Effector memory CD4-positive, alpha-beta T cell (primary cell): ENCODE data around the gene LILRB4.
"Not testable (repeated sequence)": the region's sequence is repeated elsewhere in the genome, so short reads cannot be mapped to it uniquely, and the experiment has no call there.

Experiments used
- DNase-seq, 3 donors: peaks; one replicate each; pipeline ENCODE4 v3.0.0-alpha.2; 2020
- H3K27ac ChIP-seq: 2 replicates; pipeline ENCODE4 v1.7.0; 2013; ENCODE audit warnings: mild to moderate bottlenecking, low read length, moderate library complexity; ENCODE audit not compliant: insufficient read depth, poor library complexity, severe bottlenecking
- H3K27me3 ChIP-seq: replicated peaks from 2 replicates; pipeline ENCODE4 v1.7.0; 2013; ENCODE audit warnings: mild to moderate bottlenecking, low read length; ENCODE audit not compliant: insufficient read depth, control insufficient read depth, poor library complexity, severe bottlenecking
- H3K36me3 ChIP-seq: 2 replicates; pipeline ENCODE4 v1.7.0; 2013; ENCODE audit warnings: mild to moderate bottlenecking, low read length, moderate library complexity; ENCODE audit not compliant: control insufficient read depth, insufficient read depth
- H3K4me1 ChIP-seq: 2 replicates; pipeline ENCODE4 v1.7.0; 2013; ENCODE audit warnings: low read length, mild to moderate bottlenecking; ENCODE audit not compliant: control insufficient read depth, insufficient read depth, poor library complexity, severe bottlenecking
- H3K4me3 ChIP-seq: 2 replicates; pipeline ENCODE4 v1.7.0; 2013; ENCODE audit warnings: low read length, low read depth, mild to moderate bottlenecking; ENCODE audit not compliant: insufficient read depth, poor library complexity, severe bottlenecking
- H3K9me3 ChIP-seq: 2 replicates; pipeline ENCODE4 v1.7.0; 2013; ENCODE audit warnings: mild to moderate bottlenecking, low read length, moderate library complexity; ENCODE audit not compliant: control insufficient read depth

The LILRB4 gene

DNA sequence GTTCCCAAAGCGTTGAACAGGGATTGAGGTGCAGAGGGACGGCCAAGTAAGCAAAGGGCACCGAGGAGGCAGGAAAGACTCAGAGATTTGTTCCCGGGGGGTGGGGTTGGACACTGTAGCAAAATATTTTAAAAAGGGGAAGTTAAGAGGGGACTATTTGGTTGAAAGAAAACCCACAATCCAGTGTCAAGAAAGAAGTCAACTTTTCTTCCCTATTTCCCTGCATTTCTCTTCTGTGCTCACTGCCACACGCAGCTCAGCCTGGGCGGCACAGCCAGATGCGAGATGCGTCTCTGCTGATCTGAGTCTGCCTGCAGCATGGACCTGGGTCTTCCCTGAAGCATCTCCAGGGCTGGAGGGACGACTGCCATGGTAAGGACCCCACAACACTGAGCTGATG is 32.5 kb upstream of the LILRB4 start, which contains the start of gene LILRB1:
Gene LILRB1 (plus strand): TSS at position 223 of the 400 bp plus-strand sequence. CDS start 590 bp downstream, outside the sequence.
- H3K4me3 ChIP-seq, H3K27ac ChIP-seq, DNase-seq, H3K36me3 ChIP-seq, H3K9me3 ChIP-seq, H3K27me3 ChIP-seq, H3K4me1 ChIP-seq: not testable (repeated sequence)

DNA sequence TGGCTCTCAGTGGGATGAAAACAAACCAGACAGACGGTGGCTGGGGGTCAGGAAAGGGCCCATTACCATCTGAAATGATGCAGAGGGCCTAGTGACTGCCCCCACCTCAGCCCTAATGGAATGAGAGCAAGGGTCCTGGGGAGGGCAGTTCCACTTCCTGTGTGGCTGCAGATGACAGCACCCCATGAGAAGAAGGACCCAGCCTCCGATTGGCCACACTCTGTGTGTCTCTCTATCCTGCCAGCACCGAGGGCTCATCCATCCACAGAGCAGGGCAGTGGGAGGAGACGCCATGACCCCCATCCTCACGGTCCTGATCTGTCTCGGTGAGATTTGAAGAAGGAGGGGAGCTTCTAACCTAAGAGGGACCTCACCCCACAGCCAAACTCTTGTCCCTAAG is 32.0 kb upstream of the LILRB4 start:
- no peaks in the 10 kb centered on the region for H3K27me3 ChIP-seq
- no peak overlapping the region for H3K4me3 ChIP-seq
- DNase-seq = no peak
- H3K27ac ChIP-seq = no peak overlapping the region
- H3K36me3 ChIP-seq = no peaks in the 10 kb centered on the region
- H3K4me1 ChIP-seq = no peaks in the 10 kb centered on the region
- H3K9me3 ChIP-seq = no peaks in the 10 kb centered on the region

DNA sequence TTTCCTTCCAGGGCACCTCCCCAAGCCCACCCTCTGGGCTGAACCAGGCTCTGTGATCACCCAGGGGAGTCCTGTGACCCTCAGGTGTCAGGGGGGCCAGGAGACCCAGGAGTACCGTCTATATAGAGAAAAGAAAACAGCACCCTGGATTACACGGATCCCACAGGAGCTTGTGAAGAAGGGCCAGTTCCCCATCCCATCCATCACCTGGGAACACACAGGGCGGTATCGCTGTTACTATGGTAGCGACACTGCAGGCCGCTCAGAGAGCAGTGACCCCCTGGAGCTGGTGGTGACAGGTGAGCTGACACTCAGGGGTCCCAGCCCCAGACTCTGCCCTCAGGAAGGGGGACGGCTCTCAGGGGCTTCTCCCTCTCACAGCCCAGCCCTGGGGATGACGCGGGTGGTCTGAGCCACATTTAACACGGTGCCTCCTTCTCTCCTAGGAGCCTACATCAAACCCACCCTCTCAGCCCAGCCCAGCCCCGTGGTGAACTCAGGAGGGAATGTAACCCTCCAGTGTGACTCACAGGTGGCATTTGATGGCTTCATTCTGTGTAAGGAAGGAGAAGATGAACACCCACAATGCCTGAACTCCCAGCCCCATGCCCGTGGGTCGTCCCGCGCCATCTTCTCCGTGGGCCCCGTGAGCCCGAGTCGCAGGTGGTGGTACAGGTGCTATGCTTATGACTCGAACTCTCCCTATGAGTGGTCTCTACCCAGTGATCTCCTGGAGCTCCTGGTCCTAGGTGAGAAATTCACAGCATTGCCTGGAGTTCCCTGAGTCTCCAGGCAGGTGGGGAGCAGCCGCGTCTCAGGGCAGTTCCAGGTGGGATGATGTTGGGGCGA is 31.1 kb upstream of the LILRB4 start:
- H3K4me1 ChIP-seq, H3K27ac ChIP-seq, DNase-seq, H3K27me3 ChIP-seq, H3K9me3 ChIP-seq, H3K36me3 ChIP-seq, H3K4me3 ChIP-seq: not testable (repeated sequence)

DNA sequence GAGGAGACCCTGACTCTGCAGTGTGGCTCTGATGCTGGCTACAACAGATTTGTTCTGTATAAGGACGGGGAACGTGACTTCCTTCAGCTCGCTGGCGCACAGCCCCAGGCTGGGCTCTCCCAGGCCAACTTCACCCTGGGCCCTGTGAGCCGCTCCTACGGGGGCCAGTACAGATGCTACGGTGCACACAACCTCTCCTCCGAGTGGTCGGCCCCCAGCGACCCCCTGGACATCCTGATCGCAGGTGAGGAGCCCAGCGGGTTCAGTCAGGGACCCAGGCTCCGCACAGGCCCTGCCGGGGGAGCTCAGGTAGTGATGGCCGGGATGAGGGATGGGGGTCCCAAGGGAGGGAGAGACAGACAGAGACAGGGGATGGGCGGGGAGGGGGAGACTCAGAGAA is 30.3 kb upstream of the LILRB4 start:
- H3K4me1 ChIP-seq, H3K27me3 ChIP-seq, DNase-seq, H3K27ac ChIP-seq, H3K36me3 ChIP-seq, H3K9me3 ChIP-seq, H3K4me3 ChIP-seq: not testable (repeated sequence)

DNA sequence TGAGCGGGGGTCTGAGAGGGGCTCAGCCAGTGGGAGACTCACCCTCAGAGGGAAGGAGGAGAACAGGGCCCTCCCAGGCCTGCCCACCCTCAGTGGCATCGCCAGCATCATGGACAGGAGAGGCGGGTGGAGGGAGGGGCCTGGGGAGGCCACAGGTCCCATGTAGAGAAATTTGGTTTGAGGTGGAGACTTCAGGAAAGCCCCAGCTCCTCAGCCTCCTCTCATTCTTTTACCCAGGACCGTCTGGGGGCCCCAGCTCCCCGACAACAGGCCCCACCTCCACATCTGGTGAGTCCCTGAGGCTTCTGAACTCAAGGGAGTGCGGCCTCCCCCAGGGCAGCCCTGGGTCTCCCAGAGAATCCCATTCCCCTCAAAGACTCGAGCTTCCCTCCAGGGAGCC is 29.4 kb upstream of the LILRB4 start:
- H3K4me3 ChIP-seq = no peak overlapping the region
- H3K4me1 ChIP-seq = no peaks in the 10 kb centered on the region
- no peak overlapping the region for H3K27ac ChIP-seq
- no peak for DNase-seq
- H3K36me3 ChIP-seq = no peaks in the 10 kb centered on the region
- H3K9me3 ChIP-seq = no peaks in the 10 kb centered on the region
- H3K27me3 ChIP-seq = no peaks in the 10 kb centered on the region

DNA sequence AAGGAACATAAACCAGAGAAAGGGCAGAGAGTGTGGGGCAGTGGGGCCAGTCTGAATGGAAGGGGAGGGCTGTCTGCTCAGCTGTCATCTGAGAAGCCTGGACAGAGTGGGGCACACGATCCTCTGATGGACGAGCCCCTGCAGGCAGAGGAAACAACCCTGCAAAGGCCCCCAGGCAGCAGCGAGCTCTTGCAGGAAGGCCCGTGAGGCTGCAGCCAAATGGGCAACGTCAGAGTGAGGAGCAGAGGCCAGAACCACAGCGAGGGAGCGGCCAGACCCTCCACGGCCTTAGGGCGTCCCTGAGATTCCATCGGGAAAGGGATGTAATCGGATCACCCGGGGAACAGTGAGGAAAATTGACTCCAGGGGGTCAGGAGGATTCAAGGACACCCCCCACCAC is 26.7 kb upstream of the LILRB4 start:
- H3K36me3 ChIP-seq, H3K27me3 ChIP-seq, H3K4me1 ChIP-seq, DNase-seq, H3K4me3 ChIP-seq, H3K9me3 ChIP-seq, H3K27ac ChIP-seq: not testable (repeated sequence)

DNA sequence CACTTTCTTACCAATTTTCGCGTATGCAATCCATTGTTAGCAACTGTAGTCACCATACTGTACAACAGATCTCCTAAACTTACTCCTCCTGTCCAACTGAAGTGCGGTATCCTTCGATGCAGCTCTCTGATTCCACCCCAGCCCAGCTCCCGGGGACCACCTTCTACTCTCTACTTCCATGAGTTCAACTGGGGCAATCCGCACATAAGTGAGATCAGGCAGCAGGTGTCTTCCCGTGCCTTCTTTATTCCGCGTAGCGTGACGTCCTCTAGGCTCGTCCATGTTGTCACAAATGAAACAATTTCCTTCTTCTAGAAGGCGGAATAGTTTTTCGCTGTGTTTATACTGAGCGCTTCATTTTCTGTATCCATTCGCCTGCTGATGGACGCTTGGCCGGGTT is 24.1 kb upstream of the LILRB4 start:
- Histone ChIP-seq H3K27ac (no peak overlapping the region), H3K4me3 (no peak overlapping the region), H3K9me3 (no peaks in the 10 kb centered on the region)

DNA sequence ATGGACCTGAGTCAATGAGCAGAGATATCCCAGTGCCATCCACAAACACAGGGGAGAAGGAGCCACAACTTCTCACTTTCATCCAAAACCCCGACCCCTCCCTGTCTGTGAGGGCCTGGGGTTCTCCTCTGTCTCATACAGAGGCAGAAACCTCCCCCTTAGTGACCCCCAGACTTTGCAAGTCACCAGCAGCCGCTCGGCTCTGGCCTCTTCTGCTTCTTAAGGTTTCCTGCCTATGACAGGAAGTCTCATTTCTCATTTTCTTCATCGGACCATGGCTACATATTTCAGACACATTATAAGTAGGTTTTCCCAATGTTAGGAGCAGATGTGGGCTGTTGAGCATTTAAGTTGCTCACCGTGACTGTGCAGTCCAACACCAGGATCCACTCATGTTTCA is 19.8 kb upstream of the LILRB4 start:
- not testable (repeated sequence) for H3K36me3 ChIP-seq, H3K4me1 ChIP-seq, H3K4me3 ChIP-seq, H3K9me3 ChIP-seq, DNase-seq, H3K27me3 ChIP-seq, H3K27ac ChIP-seq

More for the DNA sequence above, 24.1 kb upstream of the LILRB4 start:
- H3K4me1 ChIP-seq = no peaks in the 10 kb centered on the region
- no peaks in the 10 kb centered on the region for H3K36me3 ChIP-seq
- no peaks in the 10 kb centered on the region for H3K27me3 ChIP-seq
- DNase-seq = no peak

DNA sequence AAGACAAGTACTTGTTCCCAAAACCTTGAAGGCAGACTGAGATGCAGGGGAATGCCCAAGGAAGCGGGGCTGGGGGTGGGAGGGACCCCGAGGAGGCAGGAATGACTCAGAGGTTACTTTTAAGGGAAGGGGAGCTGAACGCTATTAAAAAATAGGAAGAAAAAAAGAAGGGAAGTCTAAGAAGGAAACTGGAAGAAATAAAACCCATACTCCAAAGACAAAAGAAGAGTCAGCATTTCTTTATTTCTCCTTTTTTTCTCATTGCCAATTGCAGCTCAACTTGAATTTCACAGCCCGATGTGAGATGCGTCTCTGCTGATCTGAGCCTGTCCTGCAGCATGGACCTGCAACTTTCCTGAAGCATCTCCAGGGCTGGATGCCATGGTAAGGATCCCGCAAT is 19.2 kb upstream of the LILRB4 start:
- H3K4me3 ChIP-seq, H3K9me3 ChIP-seq, H3K27me3 ChIP-seq, H3K4me1 ChIP-seq, DNase-seq, H3K36me3 ChIP-seq, H3K27ac ChIP-seq: not testable (repeated sequence)

DNA sequence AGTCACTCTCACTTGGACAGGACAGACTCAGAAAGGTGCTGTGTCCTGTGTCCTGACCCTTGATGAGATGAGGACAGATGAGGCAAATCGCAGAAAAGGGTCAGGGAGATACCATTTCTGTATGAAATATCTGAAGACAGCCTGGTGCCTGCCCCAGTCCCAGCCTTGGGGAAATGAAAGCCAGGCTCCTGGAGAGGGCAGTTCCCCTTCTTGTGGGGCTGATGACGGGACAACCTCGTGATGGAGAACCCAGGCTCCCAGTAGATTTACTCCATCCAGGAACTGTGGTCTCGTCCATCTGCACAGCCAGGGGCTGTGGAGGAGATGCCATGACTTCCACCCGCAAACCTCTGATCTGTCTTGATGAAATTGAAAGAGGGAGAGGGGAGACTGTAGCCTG is 18.7 kb upstream of the LILRB4 start:
- no peaks in the 10 kb centered on the region for H3K4me1 ChIP-seq
- no peaks in the 10 kb centered on the region for H3K9me3 ChIP-seq
- no peak overlapping the region for H3K4me3 ChIP-seq
- no peak for DNase-seq
- H3K27me3 ChIP-seq = no peaks in the 10 kb centered on the region
- no peak overlapping the region for H3K27ac ChIP-seq
- no peaks in the 10 kb centered on the region for H3K36me3 ChIP-seq
